SK-N-MC (cell line): ENCODE data around the gene ITPR2.

Source experiments
- EZH2 ChIP-seq: fragments of 200-600 bp; sonication (generic); IDR thresholded peaks from one replicate; pipeline ENCODE4 v1.6.1; 2017; ENCODE audit warnings: antibody characterized with exemption
- FOXP2 ChIP-seq: optimal IDR thresholded peaks from 2 replicates; pipeline ENCODE3; 2011; ENCODE audit warnings: mild to moderate bottlenecking, moderate library complexity; ENCODE audit not compliant: insufficient read depth; ENCODE audit errors: extremely low read length, control extremely low read depth
- POLR2AphosphoS5 ChIP-seq: IDR thresholded peaks from 2 replicates; pipeline ENCODE4 v1.6.1; 2012; ENCODE audit warnings: mild to moderate bottlenecking, low read depth, low read length, borderline replicate concordance

DNA sequence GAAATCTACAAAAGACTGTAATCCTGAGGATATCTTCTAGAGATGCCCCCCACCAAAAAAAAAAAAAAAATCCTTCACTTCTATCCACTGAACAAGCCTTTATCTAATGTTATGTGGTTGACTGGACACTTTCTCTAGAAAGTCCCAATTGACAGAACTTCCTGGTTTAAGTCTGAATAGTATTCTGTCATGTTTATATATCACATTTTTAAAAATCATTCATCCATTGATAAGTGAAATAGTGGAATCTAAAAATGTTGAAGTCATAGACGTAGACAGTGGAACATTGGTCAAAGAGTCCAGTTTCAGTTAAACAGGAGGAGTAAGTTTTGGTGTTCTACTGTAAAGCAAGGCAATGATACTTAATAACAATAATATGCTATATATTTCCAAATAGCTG, 340.6 kb downstream of the ITPR2 start:
- TF ChIP-seq POLR2AphosphoS5: no peak
- TF ChIP-seq FOXP2: no peak
- TF ChIP-seq EZH2: no peak
